Mucosa of rectum (tissue), 2 donors: Measurements from ENCODE around the gene PRTFDC1.
"Not testable (repeated sequence)": the region's sequence is repeated elsewhere in the genome, so short reads cannot be mapped to it uniquely, and the experiment has no call there.

ENCODE experiments used
- H3K27ac ChIP-seq, 2 donors: one replicate each; pipeline ENCODE4 v1.7.0; 2013; ENCODE audit warnings: inconsistent platforms in 2 of 2, low read depth in 2 of 2, low read length in 2 of 2
- H3K27me3 ChIP-seq, 2 donors: one replicate each; pipeline ENCODE4 v1.7.0; 2013; ENCODE audit warnings: low read length in 2 of 2; ENCODE audit not compliant: control insufficient read depth in 2 of 2, insufficient read depth in 2 of 2
- H3K36me3 ChIP-seq, 2 donors: one replicate each; pipeline ENCODE4 v1.7.0; 2013; ENCODE audit warnings: low read length in 2 of 2; ENCODE audit not compliant: control insufficient read depth in 2 of 2, insufficient read depth in 2 of 2
- H3K4me1 ChIP-seq, 2 donors: one replicate each; pipeline ENCODE4 v1.7.0; 2013; ENCODE audit warnings: low read length in 2 of 2, mild to moderate bottlenecking in 1 of 2; ENCODE audit not compliant: control insufficient read depth in 2 of 2, insufficient read depth in 2 of 2
- H3K4me3 ChIP-seq, 2 donors: one replicate each; pipeline ENCODE4 v1.7.0; 2013; ENCODE audit warnings: low read length in 2 of 2
- H3K9ac ChIP-seq, 2 donors: one replicate each; pipeline ENCODE4 v1.7.0; 2013; ENCODE audit warnings: low read length in 2 of 2, low read depth in 1 of 2, mild to moderate bottlenecking in 1 of 2
- H3K9me3 ChIP-seq, 2 donors: one replicate each; pipeline ENCODE4 v1.7.0; 2013; ENCODE audit warnings: low read length in 2 of 2; ENCODE audit not compliant: control insufficient read depth in 2 of 2
- donor health status: healthy.
- donor health status: Normal muscosa, but diverticular disease.

PRTFDC1 gene

DNA sequence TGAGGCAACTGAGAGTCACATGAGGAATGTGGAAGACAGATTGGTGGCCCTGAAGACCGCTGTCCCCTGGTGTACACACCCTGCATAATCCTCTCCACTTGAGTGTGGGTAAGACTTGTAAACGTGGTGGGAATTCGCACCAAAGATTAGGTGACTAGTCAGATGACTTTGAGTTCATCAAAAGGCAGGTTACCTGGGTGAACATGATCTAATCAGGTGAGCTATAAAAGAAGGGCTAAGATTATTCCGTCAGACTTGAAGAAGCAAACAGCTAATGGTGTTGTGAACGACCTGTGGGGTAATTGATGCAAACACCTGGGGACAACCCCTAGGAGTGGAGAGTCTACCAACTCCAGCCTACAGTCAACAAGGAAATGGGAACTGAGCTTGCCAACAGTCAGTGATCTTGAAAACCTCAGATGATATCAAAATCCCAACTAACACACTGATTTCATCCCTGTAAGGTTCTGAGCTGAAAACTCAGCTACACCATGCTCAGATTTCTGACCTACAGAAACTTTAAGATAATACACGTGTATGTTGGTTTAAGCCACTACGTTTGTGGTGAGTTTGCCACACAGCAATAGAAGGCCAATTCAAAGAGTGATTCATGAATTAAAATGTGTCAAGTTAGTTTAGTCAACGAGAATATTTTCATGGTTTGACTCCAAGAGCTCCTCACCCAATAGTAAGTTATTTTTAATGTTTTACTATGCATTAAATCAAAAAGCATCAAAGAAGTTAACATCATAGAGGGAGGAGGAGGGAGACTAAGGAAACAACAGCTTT is 16.7 kb downstream of the PRTFDC1 start:
- Histone ChIP-seq H3K36me3 (no peaks in the 10 kb centered on the region), H3K27ac (peak overlapping the region in 1 of 2 donors; percentile 42), H3K27me3 (no peaks in the 10 kb centered on the region), H3K4me3 (no peak overlapping the region), H3K4me1 (no peaks in the 10 kb centered on the region), H3K9ac (no peak overlapping the region), H3K9me3 (no peaks in the 10 kb centered on the region)

GRCh38 chr10:24931236-24931635 is 21.2 kb downstream of the PRTFDC1 start:
- no peak overlapping the region for H3K27ac ChIP-seq
- no peaks in the 10 kb centered on the region for H3K27me3 ChIP-seq
- no peaks in the 10 kb centered on the region for H3K36me3 ChIP-seq
- no peaks in the 10 kb centered on the region for H3K9me3 ChIP-seq
- no peaks in the 10 kb centered on the region for H3K4me1 ChIP-seq
- no peak overlapping the region for H3K4me3 ChIP-seq
- H3K9ac ChIP-seq: no peak overlapping the region

DNA sequence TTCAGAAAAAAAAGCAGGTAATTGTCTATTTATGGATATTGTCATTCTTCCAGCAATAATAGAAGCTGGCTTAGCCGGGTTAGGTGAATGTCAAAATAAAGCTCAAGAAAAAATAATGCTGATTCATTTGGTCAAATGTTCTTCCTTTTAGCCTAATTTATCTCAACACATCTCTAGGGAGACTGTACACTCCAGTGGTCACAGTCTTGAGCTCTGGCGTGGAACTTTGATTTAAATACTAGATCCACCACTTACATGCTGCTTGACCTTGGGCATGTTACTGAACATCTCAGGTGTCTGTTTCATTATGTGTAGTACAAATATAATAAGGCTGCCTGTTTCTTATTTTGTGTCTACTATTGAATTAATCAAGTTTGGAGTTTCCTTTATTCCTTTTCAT is 22.0 kb downstream of the PRTFDC1 start:
- Histone ChIP-seq H3K9me3 (no peaks in the 10 kb centered on the region), H3K27ac (no peak overlapping the region), H3K36me3 (no peaks in the 10 kb centered on the region), H3K27me3 (no peaks in the 10 kb centered on the region), H3K4me3 (no peak overlapping the region), H3K9ac (no peak overlapping the region), H3K4me1 (peaks cover 0 to 3% of the 10 kb centered on the region in 2 donors)

- Histone ChIP-seq H3K27ac (no peak overlapping the region), H3K27me3 (no peaks in the 10 kb centered on the region), H3K9ac (no peak overlapping the region), H3K9me3 (no peaks in the 10 kb centered on the region), H3K4me3 (no peak overlapping the region), H3K4me1 (peaks cover 0 to 3% of the 10 kb centered on the region in 2 donors), H3K36me3 (no peaks in the 10 kb centered on the region)
Observed at GRCh38 chr10:24929904-24930303, 22.5 kb downstream of the PRTFDC1 start.

DNA sequence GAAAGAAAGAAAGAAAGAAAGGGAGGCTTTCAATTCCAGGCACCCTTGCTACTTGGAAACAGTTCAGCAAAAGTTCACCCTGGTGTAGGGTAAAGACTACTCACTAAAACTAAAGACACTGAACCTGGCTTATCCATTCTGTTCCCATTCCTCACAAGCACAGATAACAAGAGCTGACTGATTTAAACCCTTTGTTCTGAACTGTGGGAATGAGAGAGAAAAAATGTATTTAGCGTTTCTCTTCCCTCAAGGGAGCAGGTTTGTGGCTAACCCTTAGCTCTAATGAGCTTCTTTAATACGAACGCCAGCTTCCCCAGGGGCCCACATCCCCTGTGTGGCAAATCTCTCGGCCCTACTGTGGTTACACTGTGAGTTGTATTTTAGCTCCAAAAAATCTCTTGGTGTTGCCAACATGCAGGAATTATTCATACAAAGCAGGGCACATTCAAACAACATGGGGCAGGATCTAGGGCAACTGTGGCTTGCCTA is 23.3 kb downstream of the PRTFDC1 start:
- Histone ChIP-seq H3K36me3 (no peaks in the 10 kb centered on the region), H3K4me3 (no peak overlapping the region), H3K27ac (no peak overlapping the region), H3K27me3 (no peaks in the 10 kb centered on the region), H3K9ac (no peak overlapping the region), H3K4me1 (peaks cover 0 to 3% of the 10 kb centered on the region in 2 donors), H3K9me3 (no peaks in the 10 kb centered on the region)

GRCh38 chr10:24928163-24928562 is 24.2 kb downstream of the PRTFDC1 start:
- H3K27ac ChIP-seq: no peak overlapping the region
- H3K27me3 ChIP-seq: no peaks in the 10 kb centered on the region
- no peaks in the 10 kb centered on the region for H3K9me3 ChIP-seq
- no peak overlapping the region for H3K9ac ChIP-seq
- H3K4me3 ChIP-seq: no peak overlapping the region
- no peaks in the 10 kb centered on the region for H3K36me3 ChIP-seq
- peaks cover 0 to 3% of the 10 kb centered on the region in 2 donors for H3K4me1 ChIP-seq

DNA sequence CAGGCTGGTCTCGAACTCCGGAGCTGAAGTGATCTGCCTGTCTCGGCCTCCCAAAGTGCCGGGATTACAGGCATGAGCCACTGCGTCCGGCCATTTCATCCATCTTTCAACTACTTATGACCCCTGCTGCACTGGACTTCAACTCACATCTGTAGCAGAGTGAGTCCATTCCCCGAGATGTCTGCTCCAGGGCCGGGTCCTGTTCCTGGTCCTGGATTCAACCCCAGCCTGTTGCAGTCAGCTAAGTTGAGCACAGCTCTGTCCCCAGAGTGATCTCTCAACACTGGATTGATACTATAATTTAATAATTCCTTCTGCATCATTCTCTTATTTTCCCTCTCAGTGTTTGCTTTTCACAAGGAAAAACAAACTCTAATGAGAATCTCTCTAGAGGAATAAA is 25.8 kb downstream of the PRTFDC1 start:
- Histone ChIP-seq H3K9ac (no peak overlapping the region), H3K4me1 (peaks cover 0 to 3% of the 10 kb centered on the region in 2 donors), H3K27me3 (no peaks in the 10 kb centered on the region), H3K36me3 (no peaks in the 10 kb centered on the region), H3K4me3 (no peak overlapping the region), H3K9me3 (no peaks in the 10 kb centered on the region), H3K27ac (no peak overlapping the region)

- Histone ChIP-seq H3K9ac (no peak overlapping the region), H3K9me3 (no peaks in the 10 kb centered on the region), H3K27ac (no peak overlapping the region), H3K4me1 (peaks cover 0 to 3% of the 10 kb centered on the region in 2 donors), H3K36me3 (no peaks in the 10 kb centered on the region), H3K4me3 (no peak overlapping the region), H3K27me3 (no peaks in the 10 kb centered on the region)
Observed at GRCh38 chr10:24925799-24926198, 26.6 kb downstream of the PRTFDC1 start.

DNA sequence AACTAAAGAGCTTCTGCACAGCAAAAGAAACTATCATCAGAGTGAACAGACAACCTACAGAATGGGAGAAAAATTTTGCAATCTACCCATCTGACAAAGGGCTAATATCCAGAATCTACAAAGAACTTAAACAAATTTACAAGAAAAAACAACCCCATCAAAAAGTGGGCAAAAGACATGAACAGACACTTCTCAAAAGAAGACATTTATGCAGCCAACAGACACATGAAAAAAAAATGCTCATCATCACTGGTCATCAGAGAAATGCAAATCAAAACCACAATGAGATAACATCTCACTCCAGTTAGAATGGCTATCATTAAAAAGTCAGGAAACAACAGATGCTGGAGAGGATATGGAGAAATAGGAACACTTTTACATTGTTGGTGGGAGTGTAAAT is 27.9 kb downstream of the PRTFDC1 start:
- H3K27me3 ChIP-seq, H3K27ac ChIP-seq, H3K4me3 ChIP-seq, H3K9ac ChIP-seq, H3K4me1 ChIP-seq, H3K36me3 ChIP-seq, H3K9me3 ChIP-seq: not testable (repeated sequence)

- H3K27ac ChIP-seq, H3K4me3 ChIP-seq, H3K36me3 ChIP-seq, H3K4me1 ChIP-seq, H3K9me3 ChIP-seq, H3K9ac ChIP-seq, H3K27me3 ChIP-seq: not testable (repeated sequence)
Observed at GRCh38 chr10:24922222-24922868, 30.1 kb downstream of the PRTFDC1 start.
